Neural progenitor cell (in vitro differentiated cells): ENCODE measurements around the gene BAG5. TPM values are rescaled to one million over a fixed set of nuclear protein-coding genes. Genes with fewer than 3 reads are reported as not detected.

Experiments
- DNase-seq: peaks from one replicate; pipeline ENCODE4 v3.0.0-alpha.2; 2016; ENCODE audit warnings: low spot score
- H2AFZ ChIP-seq: fragments of 200-600 bp; sonication (generic); replicated peaks from 2 replicates; pipeline ENCODE4 v1.6.1; 2016; ENCODE audit warnings: antibody characterized with exemption
- H3F3A ChIP-seq: fragments of 200-600 bp; sonication (generic); 2 replicates; pipeline ENCODE4 v1.6.1; 2016; ENCODE audit warnings: antibody characterized with exemption, low read depth
- H3K27ac ChIP-seq: fragments of 200-600 bp; sonication (generic); 2 replicates; pipeline ENCODE4 v1.5.1; 2016; ENCODE audit warnings: mild to moderate bottlenecking
- H3K27me3 ChIP-seq: fragments of 200-600 bp; sonication (generic); 2 replicates; pipeline ENCODE4 v1.6.1; 2016; ENCODE audit warnings: mild to moderate bottlenecking, moderate library complexity
- H3K36me3 ChIP-seq: fragments of 200-600 bp; sonication (generic); 2 replicates; pipeline ENCODE4 v1.5.1; 2016
- H3K4me1 ChIP-seq: fragments of 200-600 bp; sonication (generic); 2 replicates; pipeline ENCODE4 v1.6.1; 2016; ENCODE audit warnings: mixed run types
- H3K4me2 ChIP-seq: fragments of 200-600 bp; sonication (generic); 2 replicates; pipeline ENCODE4 v1.6.1; 2016
- H3K4me3 ChIP-seq: fragments of 200-600 bp; sonication (generic); 2 replicates; pipeline ENCODE4 v1.5.1; 2016
- H3K79me2 ChIP-seq: fragments of 200-600 bp; sonication (generic); 2 replicates; pipeline ENCODE4 v1.6.1; 2016; ENCODE audit warnings: low read depth
- H3K9ac ChIP-seq: fragments of 200-600 bp; sonication (generic); 2 replicates; pipeline ENCODE4 v1.6.1; 2016
- H3K9me3 ChIP-seq: fragments of 200-600 bp; sonication (generic); 2 replicates; pipeline ENCODE4 v1.5.1; 2016; ENCODE audit warnings: low read depth
- H4K20me1 ChIP-seq: fragments of 200-600 bp; sonication (generic); 2 replicates; pipeline ENCODE4 v1.6.1; 2016; ENCODE audit warnings: low read depth
- H3K27ac Mint-ChIP-seq: 3 replicates; pipeline ENCODE4 v1.8.0; 2021; ENCODE audit warnings: mixed read lengths
- H3K27me3 Mint-ChIP-seq: 2 replicates; pipeline ENCODE4 v1.8.0; 2022; ENCODE audit warnings: low read depth, mild to moderate bottlenecking, inconsistent platforms, moderate library complexity, mixed read lengths; ENCODE audit not compliant: insufficient read depth
- H3K36me3 Mint-ChIP-seq: 3 replicates; pipeline ENCODE4 v1.8.0; 2021; ENCODE audit warnings: mixed read lengths
- H3K4me1 Mint-ChIP-seq: 3 replicates; pipeline ENCODE4 v1.8.0; 2021; ENCODE audit warnings: mixed read lengths
- H3K4me3 Mint-ChIP-seq: 3 replicates; pipeline ENCODE4 v1.8.0; 2021; ENCODE audit warnings: mild to moderate bottlenecking, moderate library complexity, mixed read lengths
- H3K9me3 Mint-ChIP-seq: 3 replicates; pipeline ENCODE4 v1.8.0; 2020; ENCODE audit warnings: mixed read lengths
- EZH2 ChIP-seq: fragments of 200-600 bp; sonication (generic); IDR thresholded peaks from 2 replicates; pipeline ENCODE4 v1.6.1; 2017; ENCODE audit warnings: antibody characterized with exemption, mild to moderate bottlenecking, moderate library complexity
- EZH2phosphoT487 ChIP-seq: fragments of 200-600 bp; sonication (generic); IDR thresholded peaks from 2 replicates; pipeline ENCODE4 v1.6.1; 2017; ENCODE audit warnings: antibody characterized with exemption
- total RNA-seq: library from RNA; depleted of rRNA; stranded (reverse); fragments of >200 nt; gene quantifications from 2 replicates; pipeline ENCODE4 v1.2.3, GENCODE V29; 2015; ENCODE audit warnings: low replicate concordance
- TF ChIP-seq, protein P1 (sequence below): fragments of 200-600 bp; sonication (generic); IDR thresholded peaks from 2 replicates; pipeline ENCODE4 v1.5.1; 2017; ENCODE audit warnings: antibody characterized with exemption, mild to moderate bottlenecking

BAG5 gene
- total RNA-seq, 1 donor from 2014 or later: 59.9 TPM

DNA sequence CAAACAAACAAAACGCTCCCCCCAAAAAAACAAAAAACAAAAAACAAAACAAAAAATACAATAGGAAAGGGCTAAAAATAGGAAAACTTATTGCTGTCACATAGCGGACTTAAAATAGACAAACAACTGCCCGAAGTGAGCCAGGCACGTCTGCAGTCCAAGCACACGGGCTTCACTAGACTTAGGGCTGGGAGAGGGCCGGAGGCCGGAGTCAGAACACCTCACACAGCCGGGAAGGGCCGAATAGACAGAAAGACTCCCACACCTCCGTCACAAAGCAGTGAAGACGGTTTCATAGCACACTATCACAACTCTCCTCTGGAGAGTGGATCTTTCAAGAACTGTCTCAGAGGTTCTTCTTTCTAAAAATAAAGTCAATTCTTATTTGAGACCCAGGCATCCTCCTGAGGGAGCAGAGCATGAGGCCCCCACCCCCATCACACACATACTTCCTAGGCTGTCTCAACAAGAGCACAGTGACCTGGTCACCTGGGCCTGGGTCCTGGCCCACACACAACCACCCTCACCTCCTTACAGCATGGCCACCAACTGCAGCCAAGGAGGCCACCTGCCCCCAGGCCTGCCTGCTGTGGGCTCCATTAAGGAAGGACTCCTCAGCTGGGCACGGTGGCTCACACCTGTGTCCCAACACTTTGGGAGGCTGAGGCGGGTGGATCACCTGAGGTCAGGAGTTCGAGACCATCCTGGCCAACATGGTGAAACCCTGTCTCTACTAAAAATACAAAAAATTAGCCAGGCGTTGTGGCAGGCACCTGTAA, 6.7 kb downstream of the BAG5 start:
- peak overlapping the region; percentile 8 for H3K27ac Mint-ChIP-seq
- Histone ChIP-seq H3K4me1 (peaks cover 3% of the 10 kb centered on the region), H3K4me3 (no peak overlapping the region), H3K4me2 (no peak overlapping the region), H3K27me3 (no peaks in the 10 kb centered on the region), H3K36me3 (peaks cover 8% of the 10 kb centered on the region), H4K20me1 (peaks cover 23% of the 10 kb centered on the region), H3K9ac (no peak overlapping the region), H3F3A (peaks cover 25% of the 10 kb centered on the region), H3K27ac (no peak overlapping the region), H3K79me2 (peaks cover 40% of the 10 kb centered on the region), H3K9me3 (no peaks in the 10 kb centered on the region), H2AFZ (no peak overlapping the region)
- TF ChIP-seq EZH2 (no peak), EZH2phosphoT487 (no peak)
- TF ChIP-seq, protein P1, sequence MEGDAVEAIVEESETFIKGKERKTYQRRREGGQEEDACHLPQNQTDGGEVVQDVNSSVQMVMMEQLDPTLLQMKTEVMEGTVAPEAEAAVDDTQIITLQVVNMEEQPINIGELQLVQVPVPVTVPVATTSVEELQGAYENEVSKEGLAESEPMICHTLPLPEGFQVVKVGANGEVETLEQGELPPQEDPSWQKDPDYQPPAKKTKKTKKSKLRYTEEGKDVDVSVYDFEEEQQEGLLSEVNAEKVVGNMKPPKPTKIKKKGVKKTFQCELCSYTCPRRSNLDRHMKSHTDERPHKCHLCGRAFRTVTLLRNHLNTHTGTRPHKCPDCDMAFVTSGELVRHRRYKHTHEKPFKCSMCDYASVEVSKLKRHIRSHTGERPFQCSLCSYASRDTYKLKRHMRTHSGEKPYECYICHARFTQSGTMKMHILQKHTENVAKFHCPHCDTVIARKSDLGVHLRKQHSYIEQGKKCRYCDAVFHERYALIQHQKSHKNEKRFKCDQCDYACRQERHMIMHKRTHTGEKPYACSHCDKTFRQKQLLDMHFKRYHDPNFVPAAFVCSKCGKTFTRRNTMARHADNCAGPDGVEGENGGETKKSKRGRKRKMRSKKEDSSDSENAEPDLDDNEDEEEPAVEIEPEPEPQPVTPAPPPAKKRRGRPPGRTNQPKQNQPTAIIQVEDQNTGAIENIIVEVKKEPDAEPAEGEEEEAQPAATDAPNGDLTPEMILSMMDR: no peak
- H3K4me3 Mint-ChIP-seq: peak overlapping the region; percentile 3
- peaks cover 32% of the 10 kb centered on the region for H3K4me1 Mint-ChIP-seq
- H3K9me3 Mint-ChIP-seq: peaks cover 2% of the 10 kb centered on the region
- peaks cover 3% of the 10 kb centered on the region for H3K27me3 Mint-ChIP-seq
- no peak for DNase-seq
- H3K36me3 Mint-ChIP-seq: peaks cover 17% of the 10 kb centered on the region

DNA sequence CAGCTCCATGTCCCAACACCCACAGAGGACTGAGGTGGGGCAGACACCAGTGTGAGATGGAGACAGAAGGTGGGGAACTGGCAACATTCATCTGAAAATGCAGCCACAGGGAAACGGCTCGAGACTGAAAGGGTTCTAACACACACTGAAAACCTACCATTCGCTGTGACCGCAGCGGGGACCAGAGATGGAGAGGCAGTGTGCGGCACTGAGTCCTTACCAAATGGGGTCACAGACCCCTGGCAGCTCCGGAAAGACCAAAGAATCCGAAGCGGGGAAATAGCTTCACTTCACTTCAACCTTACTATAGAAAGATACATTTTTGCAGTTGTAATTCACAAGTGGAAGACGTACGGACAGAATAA, 9.6 kb downstream of the BAG5 start:
- H3K36me3 Mint-ChIP-seq: peaks cover 7% of the 10 kb centered on the region
- Histone ChIP-seq H3K36me3 (no peaks in the 10 kb centered on the region), H3K79me2 (peaks cover 12% of the 10 kb centered on the region), H3K4me3 (no peak overlapping the region), H3F3A (peaks cover 4% of the 10 kb centered on the region), H4K20me1 (no peaks in the 10 kb centered on the region), H2AFZ (no peak overlapping the region), H3K9me3 (no peaks in the 10 kb centered on the region), H3K4me1 (no peaks in the 10 kb centered on the region), H3K9ac (no peak overlapping the region), H3K27ac (no peak overlapping the region), H3K27me3 (no peaks in the 10 kb centered on the region), H3K4me2 (no peak overlapping the region)
- H3K9me3 Mint-ChIP-seq: peaks cover 2% of the 10 kb centered on the region
- H3K27ac Mint-ChIP-seq: no peak overlapping the region
- DNase-seq: no peak
- H3K27me3 Mint-ChIP-seq: peaks cover 8% of the 10 kb centered on the region
- H3K4me1 Mint-ChIP-seq: peaks cover 12% of the 10 kb centered on the region
- no peak for TF ChIP-seq EZH2phosphoT487
- TF ChIP-seq, protein P1: no peak
- no peak for TF ChIP-seq EZH2
- no peak overlapping the region for H3K4me3 Mint-ChIP-seq

DNA sequence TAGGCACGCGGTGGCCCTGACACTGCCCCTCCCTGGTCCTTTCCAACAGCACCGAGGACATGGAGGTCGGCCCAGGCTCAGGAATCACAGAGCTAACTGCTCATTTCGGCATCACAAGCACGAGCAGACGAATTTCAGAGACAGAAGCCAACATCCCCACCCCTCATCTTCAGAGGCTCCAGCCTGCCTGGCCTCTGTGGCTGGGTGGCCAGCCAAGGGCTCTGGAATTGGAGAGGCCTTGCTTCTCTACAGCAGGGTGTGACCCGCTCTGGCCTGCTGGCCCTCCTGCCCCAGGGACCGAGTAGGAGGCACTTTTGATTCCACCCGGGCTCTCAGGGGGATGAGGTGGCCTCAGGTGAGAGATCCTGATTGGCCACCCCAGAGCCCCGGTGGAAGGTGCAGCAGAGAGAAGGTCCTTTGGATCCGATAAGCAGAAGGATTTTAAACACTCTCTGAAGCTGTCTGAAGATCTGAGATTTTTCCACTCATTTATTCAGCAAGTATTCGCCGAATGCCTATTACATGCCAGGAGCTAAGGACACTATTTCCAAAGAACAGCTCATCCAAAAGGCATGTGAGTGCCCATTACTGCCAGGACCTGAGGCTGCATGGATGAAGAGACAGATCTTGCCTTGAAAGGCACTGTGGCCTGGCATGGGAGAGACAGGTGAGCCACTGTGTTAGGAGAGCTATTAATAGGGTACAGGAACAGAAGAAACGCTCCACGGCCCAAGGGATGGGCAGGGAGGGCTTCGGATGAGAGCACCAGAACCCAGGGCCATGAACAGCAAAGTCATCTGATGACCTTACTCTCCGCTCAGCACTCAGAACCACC, 10.2 kb downstream of the BAG5 start:
- Histone ChIP-seq H3K4me1 (no peaks in the 10 kb centered on the region), H2AFZ (no peak overlapping the region), H3K9me3 (no peaks in the 10 kb centered on the region), H3K27ac (no peak overlapping the region), H3K79me2 (peaks cover 6% of the 10 kb centered on the region), H3K27me3 (no peaks in the 10 kb centered on the region), H3K36me3 (no peaks in the 10 kb centered on the region), H3F3A (no peaks in the 10 kb centered on the region), H3K4me2 (no peak overlapping the region), H3K4me3 (no peak overlapping the region), H3K9ac (no peak overlapping the region), H4K20me1 (no peaks in the 10 kb centered on the region)
- peaks cover 8% of the 10 kb centered on the region for H3K4me1 Mint-ChIP-seq
- TF ChIP-seq, protein P1: no peak
- TF ChIP-seq EZH2 (no peak), EZH2phosphoT487 (no peak)
- H3K27ac Mint-ChIP-seq: peak overlapping the region; percentile 91
- H3K36me3 Mint-ChIP-seq: peaks cover 7% of the 10 kb centered on the region
- peaks cover 2% of the 10 kb centered on the region for H3K9me3 Mint-ChIP-seq
- H3K4me3 Mint-ChIP-seq: no peak overlapping the region
- H3K27me3 Mint-ChIP-seq: peaks cover 8% of the 10 kb centered on the region
- DNase-seq: no peak
